ENCODE measurements around the gene EIF4E.
"Not testable (repeated sequence)": the region's sequence is repeated elsewhere in the genome, so short reads cannot be mapped to it uniquely, and the experiment has no call there.

GRCh38 chr4:98880884-98881283, 48.0 kb downstream of the EIF4E start:
- TF ChIP-seq, protein P1, sequence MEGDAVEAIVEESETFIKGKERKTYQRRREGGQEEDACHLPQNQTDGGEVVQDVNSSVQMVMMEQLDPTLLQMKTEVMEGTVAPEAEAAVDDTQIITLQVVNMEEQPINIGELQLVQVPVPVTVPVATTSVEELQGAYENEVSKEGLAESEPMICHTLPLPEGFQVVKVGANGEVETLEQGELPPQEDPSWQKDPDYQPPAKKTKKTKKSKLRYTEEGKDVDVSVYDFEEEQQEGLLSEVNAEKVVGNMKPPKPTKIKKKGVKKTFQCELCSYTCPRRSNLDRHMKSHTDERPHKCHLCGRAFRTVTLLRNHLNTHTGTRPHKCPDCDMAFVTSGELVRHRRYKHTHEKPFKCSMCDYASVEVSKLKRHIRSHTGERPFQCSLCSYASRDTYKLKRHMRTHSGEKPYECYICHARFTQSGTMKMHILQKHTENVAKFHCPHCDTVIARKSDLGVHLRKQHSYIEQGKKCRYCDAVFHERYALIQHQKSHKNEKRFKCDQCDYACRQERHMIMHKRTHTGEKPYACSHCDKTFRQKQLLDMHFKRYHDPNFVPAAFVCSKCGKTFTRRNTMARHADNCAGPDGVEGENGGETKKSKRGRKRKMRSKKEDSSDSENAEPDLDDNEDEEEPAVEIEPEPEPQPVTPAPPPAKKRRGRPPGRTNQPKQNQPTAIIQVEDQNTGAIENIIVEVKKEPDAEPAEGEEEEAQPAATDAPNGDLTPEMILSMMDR (conservative IDR thresholded peaks at IDR 0.05; ENCODE audit: low read depth, low read length): not testable (repeated sequence)
- not testable (repeated sequence) for TF ChIP-seq MAFK (IDR thresholded peaks at IDR 0.05; ENCODE audit: low read depth, low read length); POLR2A (IDR thresholded peaks at IDR 0.05; ENCODE audit: low read depth, low read length); MAZ (IDR thresholded peaks at IDR 0.05; ENCODE audit: borderline replicate concordance, low read depth, low read length); MXI1 (IDR thresholded peaks at IDR 0.05; ENCODE audit: borderline replicate concordance, low read depth, low read length); RCOR1 (IDR thresholded peaks at IDR 0.05; ENCODE audit: insufficient replicate concordance, low read length); BHLHE40 (IDR thresholded peaks at IDR 0.05; ENCODE audit: low read depth, low read length); SMC3 (IDR thresholded peaks at IDR 0.05; ENCODE audit: low read depth, low read length); RFX5 (IDR thresholded peaks at IDR 0.05; ENCODE audit: low read depth, low read length); CEBPB (IDR thresholded peaks at IDR 0.05; ENCODE audit: low read depth, low read length); FOS (IDR thresholded peaks at IDR 0.05; ENCODE audit: low read depth, low read length)

Data from IMR-90 (cell line).